NCI-H187 treated with DMSO at 0.1 percent for 48 hours (cell line): ENCODE measurements around the gene CEACAM16.
"Not testable (repeated sequence)": the region's sequence is repeated elsewhere in the genome, so short reads cannot be mapped to it uniquely, and the experiment has no call there.

Experiments used
- DNase-seq: peaks from one replicate; lab custom pipeline; 2025; lab: John Stamatoyannopoulos, UW

Gene CEACAM16

GRCh38 chr19:44698492-44699201 is at the start of gene CEACAM16:
Gene CEACAM16 (plus strand): TSS chr19:44699151. CDS start chr19:44701457, 2,306 bp downstream.
- DNase-seq, result no peak

- DNase-seq, result no peak
Observed at GRCh38 chr19:44649578-44650145, 49.3 kb upstream of the CEACAM16 start.

GRCh38 chr19:44653343-44653742 is 45.6 kb upstream of the CEACAM16 start:
- no peak for DNase-seq

GRCh38 chr19:44653977-44654774 is 44.8 kb upstream of the CEACAM16 start:
- DNase-seq, result no peak

- DNase-seq, result no peak
Observed at GRCh38 chr19:44657211-44657921, 41.6 kb upstream of the CEACAM16 start.

- DNase-seq, result no peak
Observed at GRCh38 chr19:44658069-44658733, 40.8 kb upstream of the CEACAM16 start.

GRCh38 chr19:44660081-44660480 is 38.9 kb upstream of the CEACAM16 start:
- no peak for DNase-seq

- no peak for DNase-seq
Observed at GRCh38 chr19:44661205-44661604, 37.7 kb upstream of the CEACAM16 start.

GRCh38 chr19:44661904-44662303 is 37.0 kb upstream of the CEACAM16 start:
- DNase-seq, result no peak

- DNase-seq, result no peak
Observed at GRCh38 chr19:44662691-44663385, 36.1 kb upstream of the CEACAM16 start.

GRCh38 chr19:44663996-44664395 is 35.0 kb upstream of the CEACAM16 start:
- no peak for DNase-seq

- no peak for DNase-seq
Observed at GRCh38 chr19:44664976-44665375, 34.0 kb upstream of the CEACAM16 start.

GRCh38 chr19:44666852-44667556 is 31.9 kb upstream of the CEACAM16 start:
- DNase-seq, result no peak

GRCh38 chr19:44668985-44669764 is 29.8 kb upstream of the CEACAM16 start:
- DNase-seq, result no peak

- DNase-seq, result not testable (repeated sequence)
Observed at GRCh38 chr19:44670027-44670426, 28.9 kb upstream of the CEACAM16 start.

GRCh38 chr19:44671400-44671799 is 27.6 kb upstream of the CEACAM16 start, which contains the start of gene CEACAM19:
Gene CEACAM19 (plus strand): TSS chr19:44671482. CDS start chr19:44671932, 450 bp downstream.
- no peak for DNase-seq

- DNase-seq, result no peak
Observed at GRCh38 chr19:44672226-44672625, 26.7 kb upstream of the CEACAM16 start.

- no peak for DNase-seq
Observed at GRCh38 chr19:44673510-44673909, 25.4 kb upstream of the CEACAM16 start.

GRCh38 chr19:44675521-44675920 is 23.4 kb upstream of the CEACAM16 start:
- DNase-seq, result no peak
